Osteoblast (primary cell): ENCODE measurements around the gene DCAF10. TPM values are rescaled to one million over a fixed set of nuclear protein-coding genes. Genes with fewer than 3 reads are reported as not detected.

ENCODE experiments used
- DNase-seq: peaks from one replicate; pipeline ENCODE4 v3.0.0; 2011; ENCODE audit warnings: low spot score, mixed read lengths; ENCODE audit not compliant: insufficient read length; ENCODE audit errors: missing footprints
- H2AFZ ChIP-seq: 2 replicates; pipeline ENCODE4 v1.6.0; 2011; ENCODE audit warnings: mild to moderate bottlenecking, low read length
- H3K27ac ChIP-seq: 2 replicates; pipeline ENCODE4 v1.5.1; 2011; ENCODE audit warnings: mild to moderate bottlenecking, low read depth, low read length, moderate library complexity
- H3K27me3 ChIP-seq: 2 replicates; pipeline ENCODE4 v1.6.0; 2012; ENCODE audit warnings: mild to moderate bottlenecking, control low read depth, inconsistent platforms, low read length, moderate library complexity; ENCODE audit not compliant: insufficient read depth
- H3K36me3 ChIP-seq: 2 replicates; pipeline ENCODE4 v1.5.1; 2011; ENCODE audit warnings: mild to moderate bottlenecking, low read length, control low read depth, moderate library complexity; ENCODE audit not compliant: insufficient read depth
- H3K4me1 ChIP-seq: 2 replicates; pipeline ENCODE4 v1.5.1; 2011; ENCODE audit warnings: mild to moderate bottlenecking, low read length, control low read depth, moderate library complexity; ENCODE audit not compliant: insufficient read depth
- H3K4me2 ChIP-seq: 2 replicates; pipeline ENCODE4 v1.6.0; 2011; ENCODE audit warnings: mild to moderate bottlenecking, low read length; ENCODE audit not compliant: insufficient read depth
- H3K4me3 ChIP-seq: fragments of 200-600 bp; sonication (generic); 3 replicates; pipeline ENCODE4 v1.5.1; 2012; ENCODE audit warnings: mild to moderate bottlenecking, low read length, inconsistent platforms; ENCODE audit not compliant: insufficient read depth
- H3K79me2 ChIP-seq: 2 replicates; pipeline ENCODE4 v1.6.0; 2012; ENCODE audit warnings: mild to moderate bottlenecking, low read length, control low read depth, inconsistent platforms; ENCODE audit not compliant: insufficient read depth
- H3K9me3 ChIP-seq: 2 replicates; pipeline ENCODE4 v1.5.1; 2011; ENCODE audit warnings: low read depth, low read length, control low read depth
- H4K20me1 ChIP-seq: 2 replicates; pipeline ENCODE4 v1.6.0; 2012; ENCODE audit warnings: mild to moderate bottlenecking, low read length, control low read depth; ENCODE audit not compliant: insufficient read depth
- CTCF ChIP-seq: IDR thresholded peaks from 2 replicates; pipeline ENCODE4 v1.5.1; 2011; ENCODE audit warnings: mild to moderate bottlenecking, low read depth, low read length, moderate library complexity; ENCODE audit errors: extremely low read depth
- total RNA-seq: library from RNA; depleted of rRNA; stranded (reverse); fragments of >200 nt; gene quantifications from 2 replicates; pipeline ENCODE4 v1.2.3, GENCODE V29; 2012

DCAF10 gene
- total RNA-seq, 1 donor: 30.4 TPM

GRCh38 chr9:37840560-37841194 lies 40.1 kb downstream of the DCAF10 start:
- Histone ChIP-seq H2AFZ (no peak overlapping the region), H3K27ac (peak overlapping the region; percentile 69), H3K9me3 (no peaks in the 10 kb centered on the region), H3K4me1 (peaks cover 17% of the 10 kb centered on the region), H3K4me2 (peak overlapping the region; percentile 71), H3K36me3 (peaks cover 4% of the 10 kb centered on the region), H3K27me3 (no peaks in the 10 kb centered on the region), H3K79me2 (peaks cover 14% of the 10 kb centered on the region), H3K4me3 (no peak overlapping the region), H4K20me1 (peaks cover 7% of the 10 kb centered on the region)
- TF ChIP-seq CTCF: no peak
- no peak for DNase-seq

- no peak for DNase-seq
- peaks cover 3% of the 10 kb centered on the region for H3K36me3 ChIP-seq
- H3K4me1 ChIP-seq: no peaks in the 10 kb centered on the region
- H2AFZ ChIP-seq: no peak overlapping the region
- H3K79me2 ChIP-seq: no peaks in the 10 kb centered on the region
- H3K27me3 ChIP-seq: no peaks in the 10 kb centered on the region
- no peak overlapping the region for H3K27ac ChIP-seq
- TF ChIP-seq CTCF: no peak
- H3K4me2 ChIP-seq: no peak overlapping the region
- no peak overlapping the region for H3K4me3 ChIP-seq
- H3K9me3 ChIP-seq: no peaks in the 10 kb centered on the region
- no peaks in the 10 kb centered on the region for H4K20me1 ChIP-seq
Measured at GRCh38 chr9:37852222-37852621, 51.6 kb downstream of the DCAF10 start.

- no peak overlapping the region for H3K4me2 ChIP-seq
- no peak overlapping the region for H3K4me3 ChIP-seq
- H2AFZ ChIP-seq: no peak overlapping the region
- no peak overlapping the region for H3K27ac ChIP-seq
- no peaks in the 10 kb centered on the region for H3K4me1 ChIP-seq
- no peak for DNase-seq
- TF ChIP-seq CTCF: no peak
- peaks cover 24% of the 10 kb centered on the region for H3K36me3 ChIP-seq
- H3K27me3 ChIP-seq: no peaks in the 10 kb centered on the region
- no peaks in the 10 kb centered on the region for H4K20me1 ChIP-seq
- no peaks in the 10 kb centered on the region for H3K9me3 ChIP-seq
- H3K79me2 ChIP-seq: no peaks in the 10 kb centered on the region
Measured at GRCh38 chr9:37856551-37856950, 56.0 kb downstream of the DCAF10 start.

- Histone ChIP-seq H4K20me1 (no peaks in the 10 kb centered on the region), H3K4me2 (no peak overlapping the region), H3K27ac (no peak overlapping the region), H3K36me3 (peaks cover 36% of the 10 kb centered on the region), H3K27me3 (no peaks in the 10 kb centered on the region), H3K9me3 (no peaks in the 10 kb centered on the region), H3K4me3 (no peak overlapping the region), H3K79me2 (no peaks in the 10 kb centered on the region), H3K4me1 (no peaks in the 10 kb centered on the region), H2AFZ (no peak overlapping the region)
- no peak for DNase-seq
- TF ChIP-seq CTCF: peak; percentile 30
Measured at GRCh38 chr9:37859043-37859442, 58.4 kb downstream of the DCAF10 start.
